PC-9 (cell line): Measurements from ENCODE around the gene ZNF592.

Source experiments
- CTCF ChIP-seq: fragments of 200-600 bp; sonication (generic); conservative IDR thresholded peaks from 2 replicates; pipeline ENCODE4 v1.6.1; 2017; ENCODE audit warnings: mixed run types, antibody characterized with exemption, mild to moderate bottlenecking, moderate library complexity
- EZH2 ChIP-seq: fragments of 200-600 bp; sonication (generic); IDR thresholded peaks from 2 replicates; pipeline ENCODE4 v1.8.0; 2017; ENCODE audit warnings: antibody characterized with exemption, low read depth

- TF ChIP-seq CTCF (no peak), EZH2 (no peak)
Observed at GRCh38 chr15:84836844-84837243, 88.5 kb downstream of the ZNF592 start.
